CD4-positive, CD25-positive, alpha-beta regulatory T cell (primary cell): Measurements from ENCODE around the gene ARL8B. TPM values are rescaled to one million over a fixed set of nuclear protein-coding genes. Genes with fewer than 3 reads are reported as not detected.
"Not testable (repeated sequence)": the region's sequence is repeated elsewhere in the genome, so short reads cannot be mapped to it uniquely, and the experiment has no call there.

ENCODE experiments used
- ATAC-seq, 2 donors: fragments of 150-1000 bp; cut with Tn5 transposase; one replicate each; pipeline ENCODE4 v1.10.0; 2021; ENCODE audit warnings: low read depth in 2 of 2, moderate number of reproducible peaks in 2 of 2, moderate library complexity in 1 of 2
- DNase-seq, 3 donors: peaks; one replicate each; pipeline versions ENCODE4 v3.0.0 to v3.0.0-alpha.2; 2012 to 2022; ENCODE audit warnings: mixed read lengths in 1 of 3
- H3K27ac ChIP-seq: one replicate; pipeline ENCODE4 v1.7.0; 2013; ENCODE audit warnings: mild to moderate bottlenecking, low read length; ENCODE audit not compliant: insufficient read depth, poor library complexity, severe bottlenecking
- H3K27me3 ChIP-seq: one replicate; pipeline ENCODE4 v1.7.0; 2013; ENCODE audit warnings: low read length; ENCODE audit not compliant: control insufficient read depth, insufficient read depth
- H3K36me3 ChIP-seq: one replicate; pipeline ENCODE4 v1.7.0; 2013; ENCODE audit warnings: mild to moderate bottlenecking, low read length, moderate library complexity; ENCODE audit not compliant: control insufficient read depth, insufficient read depth
- H3K4me1 ChIP-seq: 2 replicates; pipeline ENCODE4 v1.7.0; 2013; ENCODE audit warnings: mild to moderate bottlenecking, low read length; ENCODE audit not compliant: insufficient read depth, control insufficient read depth, poor library complexity, severe bottlenecking
- H3K4me3 ChIP-seq: one replicate; pipeline ENCODE4 v1.7.0; 2013; ENCODE audit warnings: low read depth, mild to moderate bottlenecking, low read length, moderate library complexity
- H3K9me3 ChIP-seq, 2 experiments: 1 replicate in 1 of 2; 2 replicates in 1 of 2; pipeline ENCODE4 v1.7.0; 2013; ENCODE audit warnings: low read length in 2 of 2, mild to moderate bottlenecking in 1 of 2, moderate library complexity in 1 of 2; ENCODE audit not compliant: control insufficient read depth in 2 of 2
- H3K27ac Mint-ChIP-seq, 3 donors: one replicate each; pipeline ENCODE4 v1.8.0; 2020 to 2022; ENCODE audit warnings: mild to moderate bottlenecking in 3 of 3, mixed read lengths in 3 of 3, moderate library complexity in 2 of 3
- H3K27me3 Mint-ChIP-seq: one replicate; pipeline ENCODE4 v1.8.0; 2022; ENCODE audit warnings: mild to moderate bottlenecking, mixed read lengths
- H3K36me3 Mint-ChIP-seq: one replicate; pipeline ENCODE4 v1.8.0; 2020; ENCODE audit warnings: mixed read lengths
- H3K4me1 Mint-ChIP-seq, 4 donors: one replicate each; pipeline ENCODE4 v1.8.0; 2020 to 2022; ENCODE audit warnings: mixed read lengths in 4 of 4, mild to moderate bottlenecking in 1 of 4
- H3K4me3 Mint-ChIP-seq, 4 donors: one replicate each; pipeline ENCODE4 v1.8.0; 2020 to 2022; ENCODE audit warnings: mild to moderate bottlenecking in 4 of 4, mixed read lengths in 4 of 4, moderate library complexity in 3 of 4
- H3K9me3 Mint-ChIP-seq, 7 donors: one replicate each; pipeline ENCODE4 v1.8.0; 2020 to 2022; ENCODE audit warnings: mixed read lengths in 7 of 7, mild to moderate bottlenecking in 3 of 7, moderate library complexity in 2 of 7
- polyA plus RNA-seq, 4 donors: library from polyadenylated mRNA; unstranded; fragments of 300-500 nt; fragmentation: Illumina TruSeq; gene quantifications; one replicate each; pipeline ENCODE4 v1.2.3, GENCODE V29; 2021
- total RNA-seq: library from RNA; stranded (reverse); gene quantifications from one replicate; pipeline ENCODE4 v1.2.3, GENCODE V29; 2022

ARL8B gene
- total and polyA plus RNA-seq, 5 donors from 2014 or later, result 43.0 to 67.4 (median 56.9) TPM

DNA sequence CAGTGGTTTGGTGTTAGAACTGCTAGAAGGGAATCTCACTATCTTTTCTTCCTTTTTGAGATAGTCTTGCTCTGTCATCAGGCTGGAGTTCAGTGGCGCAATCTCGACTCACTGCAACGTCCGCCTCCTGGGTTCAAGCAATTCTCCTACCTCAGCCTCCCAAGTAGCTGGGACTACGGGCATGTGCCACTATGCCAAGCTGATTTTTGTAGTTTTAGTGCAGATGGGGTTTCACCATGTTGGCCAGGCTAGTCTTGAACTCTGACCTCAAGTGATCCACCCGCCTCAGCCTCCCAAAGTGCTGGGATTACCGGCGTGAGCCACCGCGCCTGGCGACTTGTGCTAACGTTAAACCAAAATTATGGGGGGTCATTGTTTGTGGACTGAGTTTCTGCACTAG, 61.6 kb downstream of the ARL8B start:
- not testable (repeated sequence) for DNase-seq, H3K4me3 Mint-ChIP-seq, H3K27me3 Mint-ChIP-seq, ATAC-seq, H3K9me3 ChIP-seq, H3K36me3 Mint-ChIP-seq, H3K4me3 ChIP-seq, H3K27me3 ChIP-seq, H3K27ac ChIP-seq, H3K9me3 Mint-ChIP-seq
- Mint-ChIP-seq H3K27ac (peak overlapping the region in 2 of 3 donors; percentile 10 to 49), H3K4me1 (peaks cover 11 to 40% (median 33%) of the 10 kb centered on the region in 4 donors)
- Histone ChIP-seq H3K4me1 (peaks cover 16% of the 10 kb centered on the region), H3K36me3 (peaks cover 17% of the 10 kb centered on the region)

DNA sequence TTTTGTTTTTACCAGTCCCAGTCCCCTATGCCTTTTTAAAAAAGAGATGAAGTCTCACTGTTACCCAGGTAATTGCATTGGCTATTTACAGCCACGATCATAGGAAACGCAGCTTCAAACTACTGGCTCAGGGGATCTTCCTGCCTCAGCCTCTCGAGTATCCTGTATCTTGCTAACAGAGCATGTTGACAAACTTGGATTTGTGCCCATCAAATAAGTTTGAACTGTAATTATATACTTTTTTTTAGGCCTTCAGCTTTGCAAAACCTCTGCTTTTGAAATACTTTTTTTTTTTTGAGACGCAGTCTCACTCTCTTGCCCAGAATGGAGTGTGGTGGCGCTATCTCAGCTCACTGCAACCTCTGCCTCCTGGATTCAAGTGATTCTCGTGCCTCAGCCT, 62.4 kb downstream of the ARL8B start:
- Histone ChIP-seq H3K27me3 (no peaks in the 10 kb centered on the region), H3K9me3 (no peaks in the 10 kb centered on the region), H3K4me1 (peaks cover 18% of the 10 kb centered on the region), H3K4me3 (no peak overlapping the region), H3K27ac (no peak overlapping the region), H3K36me3 (peaks cover 9% of the 10 kb centered on the region)
- DNase-seq, result no peak
- no peak for ATAC-seq
- Mint-ChIP-seq H3K36me3 (peaks cover 8% of the 10 kb centered on the region), H3K9me3 (peaks cover 0 to 1% (median 0%) of the 10 kb centered on the region in 7 donors), H3K4me1 (peaks cover 11 to 42% (median 29%) of the 10 kb centered on the region in 4 donors), H3K27me3 (peaks cover 6% of the 10 kb centered on the region), H3K27ac (peak overlapping the region in 2 of 3 donors; percentile 55 to 71), H3K4me3 (no peak overlapping the region)

DNA sequence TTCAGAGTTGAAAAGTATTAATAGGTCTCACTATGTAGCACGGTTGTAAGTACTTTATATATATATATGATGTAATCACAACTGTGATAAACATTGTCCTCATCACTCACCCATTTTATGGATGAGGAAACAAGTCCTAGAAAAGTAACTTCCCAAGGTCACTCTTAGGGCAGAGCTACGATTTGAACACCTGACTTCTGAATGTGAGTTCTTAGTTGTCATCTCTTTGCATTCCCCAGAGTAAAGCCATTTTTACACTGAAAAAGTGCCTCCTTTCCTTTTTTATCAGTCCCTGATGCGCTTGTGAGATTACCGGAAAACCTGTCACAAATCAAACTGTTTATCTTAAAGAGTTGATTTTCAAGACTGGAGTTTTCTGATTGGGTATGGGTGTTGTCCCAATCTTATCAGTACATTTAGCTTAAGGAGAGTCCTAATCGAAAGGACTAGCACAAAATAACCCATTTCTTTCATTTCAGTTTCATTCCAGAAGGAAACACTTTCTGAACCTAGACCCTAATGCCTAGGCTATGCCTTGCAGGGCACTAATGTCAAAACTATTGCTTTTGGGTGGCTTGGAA, 63.1 kb downstream of the ARL8B start:
- Mint-ChIP-seq H3K36me3 (peaks cover 6% of the 10 kb centered on the region), H3K4me3 (peak overlapping the region in 2 of 4 donors; percentile 51 to 95), H3K27me3 (peaks cover 6% of the 10 kb centered on the region), H3K4me1 (peaks cover 14 to 42% (median 30%) of the 10 kb centered on the region in 4 donors), H3K27ac (peak overlapping the region in 2 of 3 donors; percentile 71 to 85), H3K9me3 (peaks cover 0 to 1% (median 0%) of the 10 kb centered on the region in 7 donors)
- Histone ChIP-seq H3K27me3 (no peaks in the 10 kb centered on the region), H3K27ac (no peak overlapping the region), H3K4me1 (peaks cover 25% of the 10 kb centered on the region), H3K9me3 (no peaks in the 10 kb centered on the region), H3K4me3 (no peak overlapping the region), H3K36me3 (peaks cover 3% of the 10 kb centered on the region)
- no peak for ATAC-seq
- DNase-seq, result no peak

DNA sequence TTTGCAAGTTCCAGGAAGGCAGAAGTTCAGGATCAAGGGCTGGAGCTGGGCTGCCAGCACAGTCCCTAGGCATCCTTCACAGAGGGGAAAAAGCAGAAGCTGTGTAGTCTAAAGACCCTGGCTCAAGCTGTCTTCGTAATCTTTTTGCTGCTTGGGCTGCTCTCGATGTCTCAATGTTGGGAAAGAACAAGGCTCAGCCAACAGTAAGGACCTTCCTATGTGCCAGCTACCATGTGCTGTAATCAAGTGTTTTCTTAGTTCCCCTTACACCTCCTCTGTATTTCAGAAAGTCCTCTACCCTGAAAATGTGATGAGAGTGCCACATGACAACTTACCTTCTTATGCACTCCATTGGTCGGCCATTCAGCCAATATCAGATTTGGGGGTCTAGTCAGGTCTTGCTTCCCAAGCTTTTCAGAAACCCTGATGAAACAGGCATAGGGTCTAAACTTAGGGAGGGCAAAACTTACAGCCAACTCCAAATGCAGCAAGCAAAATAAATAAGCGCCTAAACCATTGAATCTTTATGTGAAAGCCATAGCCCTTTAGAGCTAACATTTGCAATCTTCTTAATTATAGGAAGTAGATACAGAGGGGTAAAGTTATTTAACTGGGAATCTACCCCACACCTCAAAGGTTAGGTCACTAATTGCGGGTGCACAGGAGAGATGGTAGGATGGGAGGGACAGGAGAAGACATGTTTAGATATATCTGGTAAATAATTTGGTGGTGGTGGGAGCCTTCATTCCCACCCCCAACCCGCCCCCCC, 64.2 kb downstream of the ARL8B start:
- Mint-ChIP-seq H3K36me3 (peaks cover 5% of the 10 kb centered on the region), H3K4me3 (peak overlapping the region in 3 of 4 donors; percentile 59 to 95 (median 89)), H3K27ac (peak overlapping the region; percentile 47 to 85 (median 77)), H3K9me3 (peaks cover 0 to 1% (median 0%) of the 10 kb centered on the region in 7 donors), H3K4me1 (peaks cover 17 to 38% (median 27%) of the 10 kb centered on the region in 4 donors), H3K27me3 (peaks cover 6% of the 10 kb centered on the region)
- no peaks in the 10 kb centered on the region for H3K27me3 ChIP-seq
- no peak overlapping the region for H3K27ac ChIP-seq
- H3K9me3 ChIP-seq, result no peaks in the 10 kb centered on the region
- DNase-seq, result no peak
- no peak overlapping the region for H3K4me3 ChIP-seq
- no peaks in the 10 kb centered on the region for H3K36me3 ChIP-seq
- peaks cover 32% of the 10 kb centered on the region for H3K4me1 ChIP-seq
- no peak for ATAC-seq

DNA sequence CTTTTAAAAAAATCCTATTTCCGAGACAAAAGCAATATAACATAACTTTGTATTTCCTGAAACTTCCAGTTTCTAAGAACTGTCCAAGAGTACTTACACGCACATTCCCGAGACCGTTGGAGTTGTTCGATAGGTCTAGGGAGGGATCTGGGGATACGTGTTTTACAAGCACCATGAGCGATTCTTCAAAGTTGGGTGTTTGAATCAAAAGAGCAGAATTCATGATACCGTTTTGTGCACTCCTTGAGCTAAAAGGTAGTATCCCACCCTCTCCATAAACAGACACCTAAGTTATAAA, 64.7 kb downstream of the ARL8B start:
- Mint-ChIP-seq H3K27me3 (peaks cover 6% of the 10 kb centered on the region), H3K4me3 (peak overlapping the region; percentile 89 to 95 (median 93)), H3K9me3 (peaks cover 0 to 1% (median 0%) of the 10 kb centered on the region in 7 donors), H3K36me3 (peaks cover 5% of the 10 kb centered on the region), H3K27ac (peak overlapping the region; percentile 85 to 93 (median 92)), H3K4me1 (peaks cover 19 to 38% (median 28%) of the 10 kb centered on the region in 4 donors)
- DNase-seq, result no peak
- no peaks in the 10 kb centered on the region for H3K27me3 ChIP-seq
- H3K4me1 ChIP-seq, result peaks cover 32% of the 10 kb centered on the region
- no peak for ATAC-seq
- no peaks in the 10 kb centered on the region for H3K9me3 ChIP-seq
- peak overlapping the region; percentile 93 for H3K4me3 ChIP-seq
- peak overlapping the region; percentile 94 for H3K27ac ChIP-seq
- H3K36me3 ChIP-seq, result no peaks in the 10 kb centered on the region

DNA sequence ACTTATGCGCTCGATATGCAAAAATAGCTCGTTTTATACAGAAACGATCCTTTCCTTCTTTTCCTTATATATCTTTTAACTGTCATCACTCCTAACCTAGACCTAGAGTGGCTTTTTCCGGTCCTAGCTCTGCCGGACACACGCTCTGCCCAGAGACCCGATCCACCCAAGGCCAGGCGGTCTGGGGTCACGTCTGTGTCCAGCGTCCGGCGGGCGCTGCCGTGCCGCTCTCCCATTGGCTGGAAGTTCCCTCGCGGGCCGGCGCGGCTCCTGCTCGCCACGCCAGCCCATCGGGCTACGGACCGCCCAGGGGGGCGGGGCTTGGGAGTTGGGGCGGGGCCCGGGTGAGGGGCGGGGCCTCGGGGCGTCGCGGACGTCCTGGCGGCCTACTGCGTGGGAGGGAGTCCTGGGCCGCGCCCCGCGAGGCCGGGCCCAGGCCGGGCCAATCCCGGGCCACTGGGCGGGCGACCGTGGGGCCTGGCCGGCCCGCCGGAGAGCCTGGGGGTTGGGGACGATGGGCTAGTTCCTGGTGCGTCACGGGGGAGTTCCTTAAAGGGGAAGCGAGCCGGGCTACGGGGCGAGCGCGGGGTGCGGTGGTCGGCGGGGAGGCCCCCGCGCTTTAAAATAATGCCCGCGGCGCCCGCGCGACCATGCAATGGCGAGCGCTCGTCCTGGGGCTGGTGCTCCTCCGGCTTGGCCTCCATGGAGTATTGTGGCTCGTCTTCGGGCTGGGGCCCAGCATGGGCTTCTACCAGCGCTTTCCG, 65.2 kb downstream of the ARL8B start, which contains the start of gene EDEM1:
Gene EDEM1, plus strand, starts transcription at position 552 of the 764 bp plus-strand sequence. Its CDS starts 99 bp downstream, at position 651.
- Mint-ChIP-seq H3K4me1 (peaks cover 19 to 38% (median 28%) of the 10 kb centered on the region in 4 donors), H3K27me3 (peaks cover 6% of the 10 kb centered on the region), H3K36me3 (peaks cover 5% of the 10 kb centered on the region), H3K27ac (peak within 1 kb of the TSS; percentile 93 to 100 (median 98)), H3K9me3 (peaks cover 0 to 1% (median 0%) of the 10 kb centered on the region in 7 donors), H3K4me3 (peak within 1 kb of the TSS; percentile 97 to 100 (median 98))
- peak within 1 kb of the TSS; percentile 94 for H3K27ac ChIP-seq
- H3K4me3 ChIP-seq, result peak within 1 kb of the TSS; percentile 100
- H3K4me1 ChIP-seq, result peaks cover 32% of the 10 kb centered on the region
- ATAC-seq, result peak; percentile 88 to 92
- no peaks in the 10 kb centered on the region for H3K27me3 ChIP-seq
- peak; percentile 90 to 96 (median 93) for DNase-seq
- no peaks in the 10 kb centered on the region for H3K9me3 ChIP-seq
- no peaks in the 10 kb centered on the region for H3K36me3 ChIP-seq

DNA sequence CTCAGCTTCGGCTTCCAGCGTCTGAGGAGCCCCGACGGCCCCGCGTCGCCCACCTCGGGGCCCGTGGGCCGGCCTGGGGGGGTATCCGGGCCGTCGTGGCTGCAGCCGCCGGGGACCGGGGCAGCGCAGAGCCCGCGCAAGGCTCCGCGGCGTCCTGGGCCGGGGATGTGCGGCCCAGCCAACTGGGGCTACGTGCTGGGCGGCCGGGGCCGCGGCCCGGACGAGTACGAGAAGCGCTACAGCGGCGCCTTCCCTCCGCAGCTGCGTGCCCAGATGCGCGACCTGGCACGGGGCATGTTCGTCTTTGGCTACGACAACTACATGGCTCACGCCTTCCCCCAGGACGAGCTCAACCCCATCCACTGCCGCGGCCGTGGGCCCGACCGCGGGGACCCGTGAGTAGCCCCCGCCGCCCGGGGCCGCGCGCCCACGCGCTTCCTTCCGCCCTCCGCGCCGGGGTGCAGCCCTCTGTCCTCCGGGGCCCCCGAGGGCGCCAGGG, 65.9 kb downstream of the ARL8B start:
- Mint-ChIP-seq H3K27ac (peak overlapping the region; percentile 93 to 100 (median 98)), H3K27me3 (peaks cover 6% of the 10 kb centered on the region), H3K4me1 (peaks cover 23 to 42% (median 33%) of the 10 kb centered on the region in 4 donors), H3K9me3 (peaks cover 0 to 1% (median 0%) of the 10 kb centered on the region in 7 donors), H3K36me3 (peaks cover 7% of the 10 kb centered on the region), H3K4me3 (peak overlapping the region; percentile 97 to 100 (median 98))
- Histone ChIP-seq H3K27ac (peak overlapping the region; percentile 94), H3K36me3 (no peaks in the 10 kb centered on the region), H3K9me3 (no peaks in the 10 kb centered on the region), H3K27me3 (no peaks in the 10 kb centered on the region), H3K4me1 (peaks cover 37% of the 10 kb centered on the region), H3K4me3 (peak overlapping the region; percentile 100)
- peak; percentile 32 to 68 (median 58) for DNase-seq
- ATAC-seq, result peak; percentile 17 to 27
